ENCODE results near the gene ACTRT2. TPM values are rescaled to one million over a fixed set of nuclear protein-coding genes. Genes with fewer than 3 reads are reported as not detected.

Gene ACTRT2
- total and polyA plus RNA-seq, 2 donors (not counting 3 experiments of a cell fraction or from before 2014, with no cell fraction given): not detected

DNA sequence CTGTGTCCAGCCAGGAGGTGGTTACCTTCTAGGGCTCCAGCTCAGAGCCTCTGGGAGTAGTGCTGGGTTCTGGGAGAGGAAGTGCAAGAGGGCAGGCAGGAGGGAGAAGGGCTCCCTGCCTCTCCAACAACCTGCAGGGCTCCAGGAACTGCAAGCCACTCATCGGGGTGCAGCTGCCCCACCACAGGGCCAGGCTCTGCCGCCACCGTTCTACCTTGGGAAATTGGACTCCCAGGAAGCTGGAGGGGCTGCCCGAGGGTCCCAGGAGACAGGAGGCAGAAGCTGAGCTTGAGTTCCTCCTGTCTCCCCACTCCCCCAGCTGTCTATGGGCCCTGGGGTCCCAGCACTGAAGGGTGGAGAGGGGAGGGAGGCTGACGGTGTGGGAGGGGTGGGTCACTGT, 40.3 kb downstream of the ACTRT2 start:
- POLR2A ChIA-PET: no interaction called here
- dilution Hi-C loops (cut with MboI; ENCODE audit: extremely low pct_ligation_motif_present, low sequenced_read_pairs) (no loop called here), intact Hi-C loops (cut with micrococcal nuclease) (loop anchor here (10.0 kb wide), 1 partner anchor 253 kb away; no protein-coding TSS in a partner anchor)
- Histone ChIP-seq H3K9ac (replicated peaks; ENCODE audit: extremely low read depth, insufficient read depth, low read length) (no peak overlapping the region), H3K4me2 (ENCODE audit: insufficient read depth, low read length) (no peak overlapping the region), H3K9me3 (replicated peaks; ENCODE audit: control insufficient read depth, insufficient read depth, low read length) (no peaks in the 10 kb centered on the region), H3K27me3 (ENCODE audit: control insufficient read depth in 2 of 2, insufficient read depth in 2 of 2, low read length in 2 of 2) (peaks cover 32 to 41% of the 10 kb centered on the region in 2 experiments), H3K4me1 (ENCODE audit: control insufficient read depth, extremely low read depth, insufficient read depth, low read length) (no peaks in the 10 kb centered on the region), H4K20me1 (replicated peaks; ENCODE audit: control insufficient read depth, extremely low read depth, insufficient read depth, low read length) (no peaks in the 10 kb centered on the region), H3K27ac (ENCODE audit: insufficient read depth, low read depth, low read length) (no peak overlapping the region), H2AFZ (ENCODE audit: low read depth, low read length) (no peak overlapping the region), H3K79me2 (ENCODE audit: control insufficient read depth, insufficient read depth, low read length) (no peaks in the 10 kb centered on the region), H3K9me1 (replicated peaks; ENCODE audit: control insufficient read depth, extremely low read depth, insufficient read depth, low read length) (no peaks in the 10 kb centered on the region), H3K36me3 (ENCODE audit: control insufficient read depth in 2 of 2, extremely low read depth in 1 of 2, insufficient read depth in 2 of 2, low read length in 2 of 2) (no peaks in the 10 kb centered on the region), H3K4me3 (replicated peaks in 1 of 3; ENCODE audit: insufficient read depth in 1 of 3, low read depth in 1 of 3, low read length in 3 of 3) (no peak overlapping the region)
- CTCF ChIA-PET: no interaction called here
- no peak for DNase-seq (ENCODE audit: low read depth, low spot score)
- BruUV-seq (replicated peaks): no TSS peak
- TF ChIP-seq FOS (IDR thresholded peaks at IDR 0.05; ENCODE audit: borderline replicate concordance, insufficient read depth, low read length) (no peak), MYC (IDR thresholded peaks at IDR 0.05; ENCODE audit: low read depth, low read length) (no peak), POLR2AphosphoS5 (IDR thresholded peaks at IDR 0.05; ENCODE audit: insufficient read depth, low read depth, low read length) (no peak), GATA2 (IDR thresholded peaks at IDR 0.05; ENCODE audit: insufficient read depth, insufficient read length, low read depth, low read length) (no peak), EZH2 (IDR thresholded peaks at IDR 0.05; ENCODE audit: borderline replicate concordance, low read depth, low read length, severe bottlenecking) (no peak), JUN (IDR thresholded peaks at IDR 0.05; ENCODE audit: borderline replicate concordance, insufficient read depth, insufficient read length, low read depth) (no peak), POLR2A (IDR thresholded peaks at IDR 0.05; ENCODE audit: low read depth, low read length) (no peak)
- TF ChIP-seq, protein P1, sequence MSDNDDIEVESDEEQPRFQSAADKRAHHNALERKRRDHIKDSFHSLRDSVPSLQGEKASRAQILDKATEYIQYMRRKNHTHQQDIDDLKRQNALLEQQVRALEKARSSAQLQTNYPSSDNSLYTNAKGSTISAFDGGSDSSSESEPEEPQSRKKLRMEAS (IDR thresholded peaks at IDR 0.05; ENCODE audit: insufficient read depth, insufficient read length): no peak
- TF ChIP-seq, protein P2, sequence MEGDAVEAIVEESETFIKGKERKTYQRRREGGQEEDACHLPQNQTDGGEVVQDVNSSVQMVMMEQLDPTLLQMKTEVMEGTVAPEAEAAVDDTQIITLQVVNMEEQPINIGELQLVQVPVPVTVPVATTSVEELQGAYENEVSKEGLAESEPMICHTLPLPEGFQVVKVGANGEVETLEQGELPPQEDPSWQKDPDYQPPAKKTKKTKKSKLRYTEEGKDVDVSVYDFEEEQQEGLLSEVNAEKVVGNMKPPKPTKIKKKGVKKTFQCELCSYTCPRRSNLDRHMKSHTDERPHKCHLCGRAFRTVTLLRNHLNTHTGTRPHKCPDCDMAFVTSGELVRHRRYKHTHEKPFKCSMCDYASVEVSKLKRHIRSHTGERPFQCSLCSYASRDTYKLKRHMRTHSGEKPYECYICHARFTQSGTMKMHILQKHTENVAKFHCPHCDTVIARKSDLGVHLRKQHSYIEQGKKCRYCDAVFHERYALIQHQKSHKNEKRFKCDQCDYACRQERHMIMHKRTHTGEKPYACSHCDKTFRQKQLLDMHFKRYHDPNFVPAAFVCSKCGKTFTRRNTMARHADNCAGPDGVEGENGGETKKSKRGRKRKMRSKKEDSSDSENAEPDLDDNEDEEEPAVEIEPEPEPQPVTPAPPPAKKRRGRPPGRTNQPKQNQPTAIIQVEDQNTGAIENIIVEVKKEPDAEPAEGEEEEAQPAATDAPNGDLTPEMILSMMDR (IDR thresholded peaks at IDR 0.05; ENCODE audit: extremely low read depth in 1 of 2, insufficient read depth in 1 of 2, low read depth in 1 of 2, low read length in 2 of 2): no peak
- no peak for FAIRE-seq

Measured in endothelial cell of umbilical vein (primary cell).